OCI-LY3 (cell line): ENCODE data around the gene DCC.

Source experiments
- EZH2phosphoT487 ChIP-seq: fragments of 200-600 bp; shearing (Covaris generic); IDR thresholded peaks from 2 replicates; pipeline ENCODE4 v1.6.1; 2018; ENCODE audit warnings: antibody characterized with exemption, mixed run types, low read depth
- TF ChIP-seq, protein P1 (sequence below): fragments of 200-600, 300-600 bp; sonication (generic); IDR thresholded peaks from 2 replicates; pipeline ENCODE4 v1.5.1; 2014; ENCODE audit warnings: antibody characterized with exemption, low read length, low read depth

DNA sequence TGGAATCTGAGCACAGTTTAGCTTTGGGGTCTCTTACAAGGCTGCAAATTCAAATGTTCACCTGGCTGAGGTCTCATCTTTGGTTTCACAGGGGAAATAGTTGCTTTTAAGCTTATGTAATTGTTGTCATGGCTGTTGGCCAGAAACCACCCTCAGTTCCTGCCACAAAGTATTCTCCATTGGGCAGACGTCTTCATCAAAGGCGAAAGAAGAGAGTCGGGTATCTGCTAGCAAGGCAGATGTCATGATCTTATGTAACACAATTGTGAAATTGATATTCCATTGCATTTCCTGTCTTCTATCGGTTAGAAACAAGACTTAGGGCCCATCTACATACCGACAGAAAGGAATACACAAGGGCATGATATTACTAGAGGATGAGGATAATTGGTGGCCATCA, 1068.3 kb downstream of the DCC start:
- TF ChIP-seq, protein P1, sequence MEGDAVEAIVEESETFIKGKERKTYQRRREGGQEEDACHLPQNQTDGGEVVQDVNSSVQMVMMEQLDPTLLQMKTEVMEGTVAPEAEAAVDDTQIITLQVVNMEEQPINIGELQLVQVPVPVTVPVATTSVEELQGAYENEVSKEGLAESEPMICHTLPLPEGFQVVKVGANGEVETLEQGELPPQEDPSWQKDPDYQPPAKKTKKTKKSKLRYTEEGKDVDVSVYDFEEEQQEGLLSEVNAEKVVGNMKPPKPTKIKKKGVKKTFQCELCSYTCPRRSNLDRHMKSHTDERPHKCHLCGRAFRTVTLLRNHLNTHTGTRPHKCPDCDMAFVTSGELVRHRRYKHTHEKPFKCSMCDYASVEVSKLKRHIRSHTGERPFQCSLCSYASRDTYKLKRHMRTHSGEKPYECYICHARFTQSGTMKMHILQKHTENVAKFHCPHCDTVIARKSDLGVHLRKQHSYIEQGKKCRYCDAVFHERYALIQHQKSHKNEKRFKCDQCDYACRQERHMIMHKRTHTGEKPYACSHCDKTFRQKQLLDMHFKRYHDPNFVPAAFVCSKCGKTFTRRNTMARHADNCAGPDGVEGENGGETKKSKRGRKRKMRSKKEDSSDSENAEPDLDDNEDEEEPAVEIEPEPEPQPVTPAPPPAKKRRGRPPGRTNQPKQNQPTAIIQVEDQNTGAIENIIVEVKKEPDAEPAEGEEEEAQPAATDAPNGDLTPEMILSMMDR, result no peak
- no peak for TF ChIP-seq EZH2phosphoT487
